Tibial nerve (tissue), 4 donors: ENCODE results near the gene GNS. TPM values are rescaled to one million over a fixed set of nuclear protein-coding genes. Genes with fewer than 3 reads are reported as not detected.

ENCODE experiments used
- DNase-seq, 2 donors: peaks; one replicate each; pipeline ENCODE4 v3.0.0-alpha.2; 2019; ENCODE audit warnings: low spot score in 2 of 2
- H3K27ac ChIP-seq, 4 donors: fragments of 200-600 bp; sonication (generic) in 3 of 4; one replicate each; pipeline ENCODE4 v1.5.1; 2017 to 2019; ENCODE audit warnings: mild to moderate bottlenecking in 1 of 4
- H3K27me3 ChIP-seq, 2 donors: fragments of 200-600 bp; sonication (generic) in 1 of 2; one replicate each; pipeline versions ENCODE4 v1.5.1 to v1.6.0; 2017 to 2019
- H3K36me3 ChIP-seq, 3 donors: fragments of 200-600 bp; sonication (generic); one replicate each; pipeline ENCODE4 v1.5.1; 2018 to 2019
- H3K4me1 ChIP-seq, 4 donors: fragments of 200-600 bp; sonication (generic) in 3 of 4; one replicate each; pipeline ENCODE4 v1.5.1; 2017 to 2019
- H3K4me3 ChIP-seq, 4 donors: fragments of 200-600 bp; sonication (generic) in 3 of 4; one replicate each; pipeline ENCODE4 v1.5.1; 2017 to 2019; ENCODE audit warnings: mild to moderate bottlenecking in 1 of 4, moderate library complexity in 1 of 4
- H3K9me3 ChIP-seq, 4 donors: fragments of 200-600 bp; sonication (generic) in 3 of 4; one replicate each; pipeline ENCODE4 v1.5.1; 2017 to 2019
- CTCF ChIP-seq, 5 experiments: fragments of 200-600 bp in 3 of 5; fragments of 450-650 bp in 2 of 5; sonication (generic) in 3 of 5; IDR thresholded peaks; one replicate each; pipeline ENCODE4 v1.5.1; 2016 to 2019; ENCODE audit warnings: antibody characterized with exemption in 5 of 5, mild to moderate bottlenecking in 3 of 5, moderate library complexity in 2 of 5
- EP300 ChIP-seq, 2 donors: sonication (generic); formaldehyde crosslinking; IDR thresholded peaks; one replicate each; pipeline ENCODE4 v1.6.1; 2017; ENCODE audit warnings: antibody characterized with exemption in 2 of 2, mild to moderate bottlenecking in 1 of 2
- POLR2A ChIP-seq, 2 donors: fragments of 450-650 bp; IDR thresholded peaks; one replicate each; pipeline ENCODE4 v1.6.1; 2017; ENCODE audit warnings: antibody characterized with exemption in 2 of 2, mild to moderate bottlenecking in 2 of 2, moderate library complexity in 2 of 2
- WGBS, 2 donors: methylation state at CpG; one replicate each; pipeline ENCODE4 v1.1.5; 2018; 5-methylcytosine and 5-hydroxymethylcytosine counted together
- total RNA-seq, 4 donors: library from RNA; depleted of rRNA; stranded (reverse); fragments of >200 nt; gene quantifications; one replicate each; pipeline ENCODE4 v1.1.0, GENCODE V29; 2016

Gene GNS
- total RNA-seq, 4 donors from 2014 or later = 72.2 to 88.4 (median 81.4) TPM

- WGBS, 2 donors = 95 to 97% methylated on average over 4 of the region's 4 CpGs
- H3K27ac ChIP-seq = no peak overlapping the region
- no peak for DNase-seq
- no peaks in the 10 kb centered on the region for H3K9me3 ChIP-seq
- H3K36me3 ChIP-seq = peaks cover 2 to 79% (median 5%) of the 10 kb centered on the region in 3 donors
- H3K4me3 ChIP-seq = no peak overlapping the region
- no peak for TF ChIP-seq CTCF (IDR thresholded peaks at IDR 0.05)
- TF ChIP-seq EP300 (IDR thresholded peaks at IDR 0.05) = no peak
- TF ChIP-seq POLR2A (IDR thresholded peaks at IDR 0.05) = no peak
- peaks cover 0 to 12% (median 3%) of the 10 kb centered on the region in 4 donors for H3K4me1 ChIP-seq
- no peaks in the 10 kb centered on the region for H3K27me3 ChIP-seq
These were observed 27.5 kb downstream of the GNS start for GRCh38 chr12:64731683-64732082.

GRCh38 chr12:64730588-64730969 lies 28.6 kb downstream of the GNS start:
- H3K36me3 ChIP-seq = peaks cover 2 to 80% (median 8%) of the 10 kb centered on the region in 3 donors
- H3K27ac ChIP-seq = peak overlapping the region in 2 of 4 donors; percentile 31 to 68
- H3K27me3 ChIP-seq = no peaks in the 10 kb centered on the region
- peaks cover 0 to 12% (median 3%) of the 10 kb centered on the region in 4 donors for H3K4me1 ChIP-seq
- H3K9me3 ChIP-seq = no peaks in the 10 kb centered on the region
- 57 to 60% methylated on average over 2 of the region's 2 CpGs for WGBS, 2 donors
- TF ChIP-seq EP300 (IDR thresholded peaks at IDR 0.05) = no peak
- no peak for TF ChIP-seq POLR2A (IDR thresholded peaks at IDR 0.05)
- no peak for TF ChIP-seq CTCF (IDR thresholded peaks at IDR 0.05)
- DNase-seq = no peak
- H3K4me3 ChIP-seq = no peak overlapping the region

GRCh38 chr12:64729909-64730587 lies 29.2 kb downstream of the GNS start:
- Histone ChIP-seq H3K27ac (peak overlapping the region in 2 of 4 donors; percentile 31 to 68), H3K4me3 (no peak overlapping the region), H3K9me3 (no peaks in the 10 kb centered on the region), H3K27me3 (no peaks in the 10 kb centered on the region), H3K36me3 (peaks cover 2 to 78% (median 8%) of the 10 kb centered on the region in 3 donors), H3K4me1 (peaks cover 0 to 12% (median 3%) of the 10 kb centered on the region in 4 donors)
- WGBS, 2 donors = 35 to 41% methylated on average over 2 of the region's 2 CpGs
- TF ChIP-seq CTCF (IDR thresholded peaks at IDR 0.05) (no peak), EP300 (IDR thresholded peaks at IDR 0.05) (no peak), POLR2A (IDR thresholded peaks at IDR 0.05) (no peak)
- no peak for DNase-seq

GRCh38 chr12:64724201-64724745 lies 34.9 kb downstream of the GNS start:
- Histone ChIP-seq H3K27me3 (no peaks in the 10 kb centered on the region), H3K36me3 (peaks cover 0 to 98% (median 31%) of the 10 kb centered on the region in 3 donors), H3K27ac (no peak overlapping the region), H3K9me3 (no peaks in the 10 kb centered on the region), H3K4me1 (no peaks in the 10 kb centered on the region), H3K4me3 (no peak overlapping the region)
- TF ChIP-seq POLR2A (IDR thresholded peaks at IDR 0.05) (no peak), CTCF (IDR thresholded peaks at IDR 0.05) (no peak), EP300 (IDR thresholded peaks at IDR 0.05) (no peak)
- no peak for DNase-seq
- 91 to 96% methylated on average over 11 of the region's 11 CpGs for WGBS, 2 donors

- TF ChIP-seq EP300 (IDR thresholded peaks at IDR 0.05) (no peak), POLR2A (IDR thresholded peaks at IDR 0.05) (no peak), CTCF (IDR thresholded peaks at IDR 0.05) (no peak)
- H3K27ac ChIP-seq = no peak overlapping the region
- H3K4me3 ChIP-seq = no peak overlapping the region
- H3K27me3 ChIP-seq = no peaks in the 10 kb centered on the region
- peaks cover 0 to 98% (median 31%) of the 10 kb centered on the region in 3 donors for H3K36me3 ChIP-seq
- no peaks in the 10 kb centered on the region for H3K9me3 ChIP-seq
- no peak for DNase-seq
- WGBS, 2 donors = 89 to 96% methylated on average over 2 of the region's 2 CpGs
- H3K4me1 ChIP-seq = no peaks in the 10 kb centered on the region
These were observed 35.6 kb downstream of the GNS start for GRCh38 chr12:64723630-64724029.
